H1 (cell line): Measurements from ENCODE around the gene MTIF3.

Experiments used
- YY1 ChIP-seq: IDR thresholded peaks from 2 replicates; pipeline ENCODE4 v1.6.1; 2011; ENCODE audit warnings: low read depth, mild to moderate bottlenecking, low read length
- TF ChIP-seq, protein P1 (sequence below): IDR thresholded peaks from 2 replicates; pipeline ENCODE4 v1.6.1; 2012; ENCODE audit warnings: inconsistent platforms

DNA sequence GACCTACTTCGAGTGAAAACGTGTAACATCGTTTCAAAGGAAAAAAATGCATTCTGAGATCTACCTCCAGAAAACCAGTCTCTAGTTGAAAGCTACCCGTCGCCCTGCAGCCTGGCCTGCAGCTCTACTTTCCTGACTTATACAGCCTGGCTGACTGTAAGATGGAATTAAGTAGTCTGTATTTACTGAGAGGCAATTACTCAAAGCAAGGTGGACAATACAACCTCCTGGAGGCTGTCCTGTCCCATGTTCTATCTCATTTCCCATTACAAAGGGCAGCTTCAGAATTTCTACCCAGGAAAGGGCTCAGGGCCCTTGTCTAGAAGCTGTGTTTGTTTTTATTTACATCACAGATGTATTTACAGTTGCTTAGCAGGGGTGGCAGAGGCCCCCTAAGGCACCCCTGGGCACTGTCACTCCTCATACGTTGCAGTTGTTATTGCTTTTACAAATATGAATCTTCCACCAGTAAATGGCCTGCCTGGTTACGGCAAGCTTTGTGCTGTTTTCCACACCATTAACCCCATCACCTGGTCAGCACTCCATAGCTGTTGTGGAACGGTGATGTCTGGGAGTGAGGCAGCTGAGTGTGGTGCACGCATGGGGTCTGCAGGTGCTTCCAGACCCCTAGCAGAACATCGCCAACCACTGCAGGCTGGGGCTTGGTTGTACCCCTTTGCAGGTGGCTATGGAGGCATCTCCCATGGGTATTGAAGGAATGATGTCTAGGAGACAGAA, 46.3 kb upstream of the MTIF3 start:
- TF ChIP-seq, protein P1, sequence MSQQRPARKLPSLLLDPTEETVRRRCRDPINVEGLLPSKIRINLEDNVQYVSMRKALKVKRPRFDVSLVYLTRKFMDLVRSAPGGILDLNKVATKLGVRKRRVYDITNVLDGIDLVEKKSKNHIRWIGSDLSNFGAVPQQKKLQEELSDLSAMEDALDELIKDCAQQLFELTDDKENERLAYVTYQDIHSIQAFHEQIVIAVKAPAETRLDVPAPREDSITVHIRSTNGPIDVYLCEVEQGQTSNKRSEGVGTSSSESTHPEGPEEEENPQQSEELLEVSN: no peak
- TF ChIP-seq YY1: no peak
